B cell (primary cell): Measurements from ENCODE around the gene ZNF80. TPM values are rescaled to one million over a fixed set of nuclear protein-coding genes. Genes with fewer than 3 reads are reported as not detected.

Experiments
- ATAC-seq: fragments of 200-7000 bp; cut with Tn5 transposase; one replicate; pipeline ENCODE4 v1.10.0; 2021; ENCODE audit warnings: low read depth, mild to moderate bottlenecking, moderate number of reproducible peaks, moderate library complexity
- CTCF ChIA-PET: fragments of 350-600 bp; sonication (Branson Sonifier 250); formaldehyde crosslinking; loops from one replicate; lab custom pipeline; 2021; ENCODE audit warnings: antibody characterized with exemption, inconsistent platforms; lab: Charles Lee
- POLR2A ChIA-PET: fragments of 350-600 bp; sonication (Branson Sonifier 250); formaldehyde crosslinking; loops from one replicate; lab custom pipeline; 2021; ENCODE audit warnings: antibody characterized with exemption; lab: Charles Lee
- DNase-seq: peaks from one replicate; pipeline ENCODE4 v3.0.0; 2013
- H2AFZ ChIP-seq: 2 replicates; pipeline ENCODE4 v1.6.1; 2012; ENCODE audit warnings: mild to moderate bottlenecking, low read depth, low read length; ENCODE audit not compliant: insufficient read depth, poor library complexity, severe bottlenecking
- H3K27ac ChIP-seq, 2 donors: 1 replicate in 1 of 2; 2 replicates in 1 of 2; pipeline ENCODE4 v1.5.1; 2012 to 2013; ENCODE audit warnings: low read length in 2 of 2, mild to moderate bottlenecking in 2 of 2, moderate library complexity in 1 of 2
- H3K27me3 ChIP-seq, 4 experiments: fragments of 200-600 bp in 1 of 4; sonication (generic) in 1 of 4; replicated peaks in 1 of 4; 1 replicate in 2 of 4; 2 replicates in 2 of 4; pipeline versions ENCODE4 v1.6.1 to v1.7.0; 2013 to 2016; ENCODE audit warnings: low read length in 3 of 4, mild to moderate bottlenecking in 2 of 4, mixed read lengths in 1 of 4, moderate library complexity in 1 of 4; ENCODE audit not compliant: insufficient read depth in 4 of 4, control insufficient read depth in 3 of 4; ENCODE audit errors: control extremely low read depth in 1 of 4
- H3K36me3 ChIP-seq, 2 experiments: replicated peaks in 1 of 2; 1 replicate in 1 of 2; 2 replicates in 1 of 2; pipeline versions ENCODE4 v1.6.1 to v1.7.1; 2013; ENCODE audit warnings: low read length in 1 of 2; ENCODE audit not compliant: insufficient read depth in 2 of 2, control insufficient read depth in 1 of 2; ENCODE audit errors: control extremely low read depth in 1 of 2, extremely low read depth in 1 of 2
- H3K4me1 ChIP-seq, 2 donors: fragments of 200-600 bp in 1 of 2; sonication (generic) in 1 of 2; 1 replicate in 1 of 2; 2 replicates in 1 of 2; pipeline versions ENCODE4 v1.5.1 to v1.6.1; 2013 to 2017; ENCODE audit warnings: low read length in 2 of 2; ENCODE audit not compliant: control insufficient read depth in 2 of 2, insufficient read depth in 2 of 2
- H3K4me2 ChIP-seq: replicated peaks from 2 replicates; pipeline ENCODE3; 2012; ENCODE audit warnings: mild to moderate bottlenecking, low read depth, low read length; ENCODE audit not compliant: poor library complexity, severe bottlenecking
- H3K4me3 ChIP-seq, 5 experiments: fragments of 200-600 bp in 1 of 5; sonication (generic) in 1 of 5; 1 replicate in 3 of 5; 2 replicates in 2 of 5; pipeline versions ENCODE4 v1.5.1 to v1.7.0; 2011 to 2016; ENCODE audit warnings: low read length in 4 of 5, mild to moderate bottlenecking in 4 of 5, low read depth in 2 of 5, control low read depth in 1 of 5, moderate library complexity in 1 of 5; ENCODE audit not compliant: insufficient read depth in 1 of 5; ENCODE audit errors: control extremely low read depth in 1 of 5, extremely low read depth in 1 of 5
- H3K79me2 ChIP-seq: fragments of 200-600 bp; sonication (generic); one replicate; pipeline ENCODE4 v1.6.0; 2016; ENCODE audit warnings: low read length; ENCODE audit not compliant: control insufficient read depth, insufficient read depth
- H3K9ac ChIP-seq: fragments of 200-600 bp; sonication (generic); 2 replicates; pipeline ENCODE4 v1.6.1; 2017; ENCODE audit warnings: mild to moderate bottlenecking, low read length, moderate library complexity
- H3K9me3 ChIP-seq, 3 donors: one replicate each; pipeline versions ENCODE4 v1.6.1 to v1.7.1; 2013; ENCODE audit warnings: low read length in 2 of 3; ENCODE audit not compliant: control insufficient read depth in 2 of 3, insufficient read depth in 1 of 3; ENCODE audit errors: control extremely low read depth in 1 of 3
- H4K20me1 ChIP-seq: 2 replicates; pipeline ENCODE4 v1.6.0; 2012; ENCODE audit warnings: mild to moderate bottlenecking, low read length; ENCODE audit not compliant: insufficient read depth, control insufficient read depth, poor library complexity, severe bottlenecking
- H3K27ac Mint-ChIP-seq: one replicate; pipeline ENCODE4 v1.8.0; 2021; ENCODE audit warnings: mixed read lengths
- H3K27me3 Mint-ChIP-seq: one replicate; pipeline ENCODE4 v1.8.0; 2021; ENCODE audit warnings: mixed read lengths
- H3K4me1 Mint-ChIP-seq: one replicate; pipeline ENCODE4 v1.8.0; 2021; ENCODE audit warnings: mixed read lengths
- H3K4me3 Mint-ChIP-seq: one replicate; pipeline ENCODE4 v1.8.0; 2021; ENCODE audit warnings: mixed read lengths
- H3K9me3 Mint-ChIP-seq: one replicate; pipeline ENCODE4 v1.8.0; 2022; ENCODE audit warnings: mixed read lengths; ENCODE audit not compliant: insufficient read depth
- EZH2 ChIP-seq: IDR thresholded peaks from 2 replicates; pipeline ENCODE4 v1.6.1; 2012; ENCODE audit warnings: borderline replicate concordance, low read depth, mild to moderate bottlenecking, moderate library complexity, low read length; ENCODE audit not compliant: insufficient read depth, poor library complexity, severe bottlenecking
- WGBS: methylation state at CpG from one replicate; pipeline ENCODE4 v1.1.5; 2013; ENCODE audit warnings: missing lambda C conversion rate; ENCODE audit not compliant: insufficient coverage; 5-methylcytosine and 5-hydroxymethylcytosine counted together
- intact Hi-C: fragments of 100-400 bp; cut with micrococcal nuclease; formaldehyde crosslinking; loops from one replicate; pipeline ENCODE4 v1.10.0; 2022
- polyA plus RNA-seq: library from polyadenylated mRNA; depleted of rRNA; stranded (reverse); fragments of >200 nt; gene quantifications from 2 replicates; pipeline ENCODE4 v1.2.3, GENCODE V29; 2012
- total RNA-seq, 2 donors: library from RNA; stranded (reverse); fragments of 120-200 nt in 1 of 2; gene quantifications; 1 replicate in 1 of 2; 2 replicates in 1 of 2; pipeline versions ENCODE4 v1.2.3 to v1.2.4, GENCODE V29; 2013 to 2022
- TF ChIP-seq, protein P1 (sequence below): fragments of 200-600 bp; IDR thresholded peaks from one replicate; pipeline ENCODE4 v1.8.0; 2022; ENCODE audit warnings: antibody characterized with exemption, mild to moderate bottlenecking

ZNF80 gene
- total and polyA plus RNA-seq, 2 donors (not counting 1 experiment from before 2014, with no cell fraction given) = 0.04 to 0.42 TPM

DNA sequence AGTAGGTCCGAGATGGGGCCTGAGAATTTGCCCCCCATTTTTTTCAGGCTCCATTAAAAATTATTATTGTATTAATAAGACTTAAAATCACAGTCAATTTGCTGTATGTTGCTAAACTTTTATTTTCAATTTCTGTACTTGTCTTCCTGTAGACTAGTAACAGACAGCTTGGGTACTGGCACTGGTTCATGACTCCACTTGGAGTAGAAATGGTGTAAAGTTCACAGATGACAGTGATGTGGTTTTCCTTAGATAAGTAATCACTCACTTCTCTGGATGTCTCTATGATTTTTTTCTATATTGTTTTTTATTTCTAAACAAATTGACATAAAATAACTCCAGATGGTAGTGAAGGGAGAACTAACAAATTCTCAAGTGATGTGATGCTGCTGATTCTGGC is 15.6 kb upstream of the ZNF80 start:
- Histone ChIP-seq H3K27me3 (no peaks in the 10 kb centered on the region), H3K27ac (no peak overlapping the region), H3K4me2 (no peak overlapping the region), H2AFZ (no peak overlapping the region), H3K4me3 (no peak overlapping the region), H4K20me1 (no peaks in the 10 kb centered on the region), H3K36me3 (no peaks in the 10 kb centered on the region), H3K79me2 (no peaks in the 10 kb centered on the region), H3K4me1 (no peaks in the 10 kb centered on the region), H3K9me3 (peaks cover 0 to 4% (median 0%) of the 10 kb centered on the region in 3 donors), H3K9ac (no peak overlapping the region)
- intact Hi-C loops = no loop called here
- Mint-ChIP-seq H3K4me3 (no peak overlapping the region), H3K27me3 (no peaks in the 10 kb centered on the region), H3K4me1 (no peaks in the 10 kb centered on the region), H3K27ac (no peak overlapping the region), H3K9me3 (peaks cover 5% of the 10 kb centered on the region)
- POLR2A ChIA-PET = no interaction called here
- whole genome bisulfite sequencing = no CpG with 5 or more reads among the region's 1 CpG
- CTCF ChIA-PET = no interaction called here
- TF ChIP-seq, protein P1, sequence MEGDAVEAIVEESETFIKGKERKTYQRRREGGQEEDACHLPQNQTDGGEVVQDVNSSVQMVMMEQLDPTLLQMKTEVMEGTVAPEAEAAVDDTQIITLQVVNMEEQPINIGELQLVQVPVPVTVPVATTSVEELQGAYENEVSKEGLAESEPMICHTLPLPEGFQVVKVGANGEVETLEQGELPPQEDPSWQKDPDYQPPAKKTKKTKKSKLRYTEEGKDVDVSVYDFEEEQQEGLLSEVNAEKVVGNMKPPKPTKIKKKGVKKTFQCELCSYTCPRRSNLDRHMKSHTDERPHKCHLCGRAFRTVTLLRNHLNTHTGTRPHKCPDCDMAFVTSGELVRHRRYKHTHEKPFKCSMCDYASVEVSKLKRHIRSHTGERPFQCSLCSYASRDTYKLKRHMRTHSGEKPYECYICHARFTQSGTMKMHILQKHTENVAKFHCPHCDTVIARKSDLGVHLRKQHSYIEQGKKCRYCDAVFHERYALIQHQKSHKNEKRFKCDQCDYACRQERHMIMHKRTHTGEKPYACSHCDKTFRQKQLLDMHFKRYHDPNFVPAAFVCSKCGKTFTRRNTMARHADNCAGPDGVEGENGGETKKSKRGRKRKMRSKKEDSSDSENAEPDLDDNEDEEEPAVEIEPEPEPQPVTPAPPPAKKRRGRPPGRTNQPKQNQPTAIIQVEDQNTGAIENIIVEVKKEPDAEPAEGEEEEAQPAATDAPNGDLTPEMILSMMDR = no peak
- TF ChIP-seq EZH2 = no peak
- ATAC-seq (no peak), DNase-seq (no peak)

GRCh38 chr3:114242947-114243346 is 5.6 kb upstream of the ZNF80 start:
- ATAC-seq = no peak
- no peaks in the 10 kb centered on the region for H3K79me2 ChIP-seq
- no peaks in the 10 kb centered on the region for H3K36me3 ChIP-seq
- intact Hi-C loops = no loop called here
- H3K9me3 Mint-ChIP-seq = no peaks in the 10 kb centered on the region
- H3K27ac ChIP-seq = no peak overlapping the region
- ChIA-PET CTCF (no interaction called here), POLR2A (no interaction called here)
- peaks cover 0 to 3% (median 0%) of the 10 kb centered on the region in 3 donors for H3K9me3 ChIP-seq
- no peaks in the 10 kb centered on the region for H3K27me3 ChIP-seq
- H3K4me3 Mint-ChIP-seq = no peak overlapping the region
- H3K4me3 ChIP-seq = no peak overlapping the region
- no peak overlapping the region for H2AFZ ChIP-seq
- H3K27me3 Mint-ChIP-seq = no peaks in the 10 kb centered on the region
- TF ChIP-seq, protein P1 = no peak
- TF ChIP-seq EZH2 = no peak
- peaks cover 5 to 7% of the 10 kb centered on the region in 2 donors for H3K4me1 ChIP-seq
- no peak overlapping the region for H3K27ac Mint-ChIP-seq
- H3K4me2 ChIP-seq = no peak overlapping the region
- H3K9ac ChIP-seq = no peak overlapping the region
- H4K20me1 ChIP-seq = no peaks in the 10 kb centered on the region
- H3K4me1 Mint-ChIP-seq = peaks cover 12% of the 10 kb centered on the region
- DNase-seq = no peak
